Measurements from ENCODE around the gene PHF11.

The PHF11 gene

DNA sequence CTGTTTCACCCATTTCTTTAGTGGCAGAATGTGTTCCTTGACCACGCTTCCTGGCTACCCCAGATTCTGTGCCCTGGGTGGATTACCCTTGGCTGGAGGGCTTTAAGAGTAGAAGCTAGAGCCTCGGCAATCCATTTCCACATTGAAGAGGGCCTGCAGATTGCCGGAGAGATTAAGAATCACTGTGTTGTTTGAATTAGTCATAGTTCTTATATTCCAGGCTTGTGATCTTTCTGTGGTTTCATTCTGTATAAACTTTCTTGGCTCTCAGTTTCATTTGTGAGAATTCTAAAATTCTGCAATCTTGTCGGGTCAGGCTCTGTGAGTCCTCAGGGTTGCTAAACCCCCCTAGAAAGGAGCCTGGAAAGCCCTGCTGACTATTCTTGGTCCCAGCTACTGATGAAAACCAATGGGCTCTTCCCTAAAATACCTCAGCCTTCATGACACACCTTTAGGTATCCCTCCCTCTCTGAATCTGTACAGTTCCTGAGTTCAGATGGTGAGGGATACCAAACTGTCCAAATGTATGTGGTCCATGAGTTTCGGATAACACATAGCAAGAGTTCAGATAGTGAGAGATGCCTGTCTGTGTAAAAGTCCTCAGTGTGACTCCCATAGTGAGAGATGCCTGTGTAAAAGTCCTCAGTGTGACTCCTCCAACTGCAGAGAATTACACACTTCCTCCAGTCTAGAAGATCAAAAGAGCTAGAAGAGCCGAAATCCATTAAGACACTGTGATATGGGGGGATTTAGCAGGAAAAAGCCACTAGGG lies 4.3 kb downstream of the PHF11 start:
- no peak for DNase-seq

DNA sequence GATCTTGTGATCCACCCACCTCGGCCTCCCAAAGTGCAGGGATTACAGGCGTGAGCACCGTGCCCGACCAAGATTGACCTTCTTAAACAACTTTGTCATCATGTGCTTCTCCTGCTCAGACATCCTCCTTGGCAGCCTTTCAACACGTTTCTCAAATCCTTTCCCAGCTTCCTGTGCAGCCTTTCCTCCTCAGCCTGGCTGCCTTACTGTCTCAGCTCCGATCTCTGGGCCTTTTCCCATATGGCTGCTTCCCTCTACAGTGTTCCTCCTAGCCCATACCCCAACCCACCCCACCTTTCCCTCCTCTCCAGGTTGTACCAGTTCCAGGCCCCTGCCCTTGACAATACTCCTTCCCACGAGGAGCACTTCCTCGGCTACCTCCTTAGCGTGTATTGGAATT lies 7.2 kb downstream of the PHF11 start:
- DNase-seq, result no peak

DNA sequence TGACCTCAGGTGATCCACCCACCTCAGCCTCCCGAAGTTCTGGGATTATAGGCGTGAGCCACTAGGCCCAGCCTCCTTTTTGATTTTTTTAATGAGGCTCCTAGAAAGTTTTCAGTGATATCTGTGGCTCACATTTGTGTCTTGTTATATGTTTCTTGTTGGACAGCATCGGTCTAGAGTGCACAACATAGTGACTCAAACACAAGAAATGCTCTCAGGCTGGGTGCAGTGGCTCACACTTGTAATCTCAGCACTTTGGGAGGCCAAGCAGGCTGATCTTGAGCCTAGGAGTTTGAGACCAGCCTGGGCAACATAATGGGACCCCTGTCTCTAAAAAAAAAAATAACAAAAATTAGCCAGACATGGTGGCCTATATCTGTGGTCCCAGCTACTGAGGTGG lies 8.2 kb downstream of the PHF11 start:
- no peak for DNase-seq

DNA sequence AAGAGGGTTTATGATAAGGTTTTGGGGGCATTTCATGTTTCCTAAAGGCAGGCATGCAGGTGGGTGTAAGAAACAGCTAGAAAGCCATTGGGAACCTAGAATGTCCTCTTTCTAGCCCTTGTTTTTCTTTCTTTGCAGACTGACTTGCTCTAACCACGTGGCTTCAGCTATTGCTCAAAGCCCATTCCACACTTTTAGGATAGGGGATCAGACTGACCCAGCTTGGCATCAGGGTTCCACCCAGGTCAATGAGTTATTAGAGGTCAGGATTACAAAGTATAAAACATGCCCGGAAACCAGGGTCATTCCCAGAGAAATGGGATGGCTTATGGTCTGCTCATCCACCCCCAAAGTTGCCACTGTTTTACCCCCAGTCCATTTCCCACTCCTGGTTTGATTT lies 16.8 kb downstream of the PHF11 start:
- no peak for DNase-seq

DNA sequence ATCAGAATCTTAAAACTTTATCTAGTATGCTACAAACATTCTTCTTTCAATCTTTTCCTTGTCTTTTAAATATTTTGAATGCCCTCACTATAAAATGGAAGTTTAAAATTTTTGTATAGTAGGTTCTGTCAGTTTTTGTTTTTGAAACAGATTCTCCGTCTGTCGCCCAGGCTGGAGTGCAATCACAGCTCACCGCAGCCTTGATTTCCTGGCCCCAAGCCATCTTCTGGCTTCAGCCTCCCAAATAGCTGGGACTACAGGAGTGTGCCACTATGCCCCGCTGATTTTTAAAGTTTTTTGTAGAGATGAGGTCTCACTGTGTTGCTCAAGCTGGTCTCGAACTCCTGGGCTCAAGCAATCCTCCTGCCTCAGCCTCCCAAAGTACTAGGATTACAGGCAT lies 20.7 kb downstream of the PHF11 start:
- no peak for DNase-seq

DNA sequence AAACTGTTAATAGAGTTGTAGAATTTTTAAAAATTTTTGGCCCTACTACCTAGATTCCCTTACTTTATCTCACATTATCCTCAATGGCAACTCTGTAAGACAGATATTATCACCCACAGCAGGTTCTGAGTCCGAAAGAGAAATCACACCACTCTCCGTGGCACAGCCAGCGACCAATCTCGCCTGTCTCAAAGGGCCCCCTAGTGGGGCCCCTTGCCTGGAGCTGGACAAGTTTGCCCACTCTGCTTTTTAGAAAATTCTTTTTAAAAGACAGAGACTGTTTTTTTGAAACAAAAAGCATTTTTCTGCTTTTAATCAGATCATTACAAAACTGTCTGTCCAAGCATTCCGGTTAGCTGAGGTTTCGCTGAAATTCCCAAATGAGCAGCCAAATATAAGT lies 21.7 kb downstream of the PHF11 start:
- DNase-seq, result no peak

DNA sequence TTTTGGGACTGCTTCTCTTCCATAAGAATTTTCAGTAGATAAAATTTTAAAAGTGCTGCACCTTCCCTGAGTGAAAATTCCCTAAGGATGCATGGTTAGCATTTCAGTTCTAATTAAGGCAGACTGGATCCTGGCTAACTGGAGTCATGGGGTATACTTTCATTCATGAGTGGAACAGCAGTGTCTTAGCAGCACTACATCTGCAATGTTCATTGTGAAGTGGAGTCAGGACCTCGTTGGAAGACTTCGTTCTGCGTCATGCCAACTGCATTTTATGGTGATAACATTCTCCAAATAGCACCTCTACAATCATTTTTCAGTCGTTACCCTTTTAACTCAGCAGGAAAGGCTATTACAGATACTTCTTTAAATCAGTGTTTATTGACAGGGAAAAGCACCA lies 25.5 kb downstream of the PHF11 start:
- no peak for DNase-seq

DNA sequence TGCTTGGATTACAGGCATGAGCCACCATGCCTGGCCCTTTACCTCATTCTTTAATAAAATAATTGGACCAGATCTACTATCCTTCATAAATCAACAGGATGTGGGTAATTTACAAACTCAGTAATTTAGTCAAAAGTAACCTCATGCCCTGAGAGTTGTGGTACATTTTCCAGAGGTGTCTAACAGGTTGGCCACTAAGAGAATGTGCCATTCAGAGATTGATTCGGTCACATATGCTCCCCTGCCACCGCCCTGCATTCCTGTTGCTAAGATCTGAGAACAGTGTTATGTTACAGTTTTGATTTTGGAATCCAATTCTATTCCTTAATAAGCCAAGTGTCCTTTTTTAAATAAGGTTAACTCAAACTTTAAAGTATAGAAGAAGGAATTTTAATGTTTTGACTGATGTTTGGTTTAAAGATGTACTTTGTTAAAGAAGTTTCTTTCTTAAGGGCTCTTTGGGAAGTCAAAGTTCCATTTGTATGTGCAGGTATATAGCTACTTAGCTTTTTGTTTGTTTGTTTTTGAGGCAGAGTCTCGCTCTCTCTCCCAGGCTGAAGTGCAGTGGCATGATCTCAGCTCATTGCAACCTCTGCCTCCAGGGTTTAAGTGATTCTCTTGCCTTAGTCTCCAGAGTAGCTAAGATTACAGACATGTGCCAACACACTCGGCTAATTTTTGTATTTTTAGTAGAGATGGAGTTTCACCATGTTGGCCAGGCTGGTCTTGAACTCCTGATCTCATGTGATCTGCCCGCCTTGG lies 29.2 kb downstream of the PHF11 start:
- DNase-seq, result no peak

DNA sequence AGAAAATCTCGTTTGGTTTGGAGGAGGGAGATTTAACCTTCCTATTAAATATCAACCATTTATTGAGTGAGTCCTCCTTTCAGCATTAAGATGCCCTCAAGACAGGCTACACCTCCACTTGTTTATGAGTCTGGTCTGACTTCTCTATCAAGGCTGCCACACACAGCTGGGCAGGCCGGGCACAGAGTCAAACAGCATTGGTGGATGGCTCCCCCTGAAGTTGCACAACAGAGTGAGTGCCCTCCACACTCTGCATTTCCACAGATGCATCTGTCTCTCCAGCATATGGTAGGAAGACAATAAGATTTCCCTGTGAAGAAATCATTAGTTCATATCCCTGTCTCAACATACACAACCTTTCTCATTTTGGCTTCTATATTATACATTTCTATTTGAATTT lies 31.4 kb downstream of the PHF11 start:
- no peak for DNase-seq

DNA sequence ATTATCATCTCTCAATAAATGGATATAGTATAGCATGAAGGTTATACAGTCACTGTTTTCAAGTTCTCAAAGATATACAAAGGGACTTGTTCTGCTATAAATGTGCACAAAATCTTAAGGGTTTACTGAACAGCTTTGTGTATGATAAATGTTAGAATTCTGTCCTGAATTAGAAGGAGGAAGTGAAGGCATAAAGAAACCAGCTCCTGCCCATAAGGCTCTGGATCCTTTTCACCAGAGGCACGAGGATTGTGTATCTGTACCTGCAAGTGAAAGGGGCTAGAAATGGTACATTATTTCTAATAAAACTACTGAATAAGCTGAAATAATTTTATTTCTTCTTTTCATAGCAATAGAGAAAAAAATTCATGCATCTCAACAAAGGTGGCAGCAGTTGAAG lies 32.4 kb downstream of the PHF11 start:
- DNase-seq, result no peak

DNA sequence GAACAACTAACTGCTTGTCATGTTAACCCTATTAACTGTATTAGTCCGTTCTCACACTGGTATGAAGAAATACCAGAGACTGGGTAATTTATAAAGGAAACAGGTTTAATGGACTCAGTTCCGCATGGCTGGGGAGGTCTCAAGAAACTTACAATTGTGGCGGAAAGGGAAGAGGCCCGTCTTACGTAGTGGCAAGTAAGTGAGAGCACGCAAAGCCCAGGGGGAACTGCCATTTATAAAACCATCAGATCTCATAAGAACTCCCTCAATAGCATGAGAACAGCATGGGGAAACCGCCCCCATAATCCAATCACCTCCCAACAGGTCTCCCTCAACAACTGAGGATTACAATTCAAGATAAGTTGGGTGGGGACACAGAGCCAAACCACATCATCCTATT lies 34.7 kb downstream of the PHF11 start:
- no peak for DNase-seq

DNA sequence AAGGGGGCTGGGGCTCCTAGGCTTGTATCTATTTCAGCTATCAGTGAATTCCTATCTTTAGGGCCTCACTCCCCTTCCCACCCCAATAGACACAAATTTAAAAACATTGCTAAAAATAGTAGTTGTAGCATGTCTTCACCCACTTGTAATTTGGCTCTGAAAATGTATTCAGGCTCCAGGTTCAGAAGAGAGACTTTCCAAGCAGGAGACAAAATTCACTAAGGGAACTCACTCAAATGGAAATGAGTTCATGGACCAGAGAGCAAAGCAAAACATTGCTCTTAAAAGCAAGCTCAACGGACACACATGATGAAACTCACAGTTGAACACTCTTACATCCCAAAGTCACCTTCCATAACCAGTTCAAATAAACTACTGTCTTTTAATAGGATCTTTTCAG lies 36.8 kb downstream of the PHF11 start:
- no peak for DNase-seq

DNA sequence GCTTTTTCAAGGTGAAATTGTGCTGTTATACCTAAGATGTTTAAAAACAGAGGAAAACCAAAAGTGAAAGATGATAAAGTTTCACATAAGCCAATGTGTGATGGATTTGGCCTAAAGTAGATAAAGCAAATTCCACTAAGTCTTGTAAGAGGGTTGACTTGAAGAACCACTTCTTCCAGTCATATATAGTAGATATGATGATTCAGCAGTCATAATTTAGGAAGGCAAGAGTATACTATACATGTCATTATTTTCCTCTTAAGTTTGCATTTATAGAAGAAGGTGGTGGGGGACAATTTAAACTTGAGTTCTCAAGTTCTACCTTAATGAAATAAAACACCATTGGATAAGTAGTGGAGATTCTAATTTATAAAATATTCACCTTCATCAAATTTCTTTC lies 37.3 kb downstream of the PHF11 start:
- no peak for DNase-seq

DNA sequence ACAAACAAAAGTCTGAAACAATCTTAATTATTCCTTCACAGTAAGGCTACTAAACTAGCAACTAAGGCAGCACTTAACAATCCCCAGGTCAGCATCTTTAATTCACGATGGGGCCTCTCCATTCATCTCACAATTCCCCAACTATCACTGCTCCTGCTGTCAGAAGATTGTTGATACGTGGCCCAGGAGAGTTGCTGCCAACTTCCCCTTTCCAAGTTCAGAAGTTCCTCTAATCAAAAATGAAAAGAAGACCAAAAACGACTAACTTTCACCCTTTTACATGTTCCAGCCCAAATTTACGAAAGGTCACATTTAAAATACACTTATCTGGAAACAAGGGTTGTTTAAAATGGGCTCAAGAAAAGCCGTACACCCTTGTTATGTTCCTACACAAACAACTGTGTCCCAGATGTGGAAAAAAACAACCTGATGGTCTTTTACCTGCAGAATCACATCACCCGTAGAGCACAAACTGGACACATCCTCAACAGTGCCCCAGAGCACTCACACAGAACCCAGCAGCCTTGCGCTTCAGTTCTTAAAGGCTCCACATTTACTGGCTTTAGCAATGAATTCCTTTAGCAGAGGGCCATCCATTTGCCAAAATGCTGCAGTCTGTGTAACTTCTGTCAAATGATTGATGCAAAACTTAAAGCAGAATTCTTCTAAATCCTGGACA lies 38.0 kb downstream of the PHF11 start:
- DNase-seq, result no peak

DNA sequence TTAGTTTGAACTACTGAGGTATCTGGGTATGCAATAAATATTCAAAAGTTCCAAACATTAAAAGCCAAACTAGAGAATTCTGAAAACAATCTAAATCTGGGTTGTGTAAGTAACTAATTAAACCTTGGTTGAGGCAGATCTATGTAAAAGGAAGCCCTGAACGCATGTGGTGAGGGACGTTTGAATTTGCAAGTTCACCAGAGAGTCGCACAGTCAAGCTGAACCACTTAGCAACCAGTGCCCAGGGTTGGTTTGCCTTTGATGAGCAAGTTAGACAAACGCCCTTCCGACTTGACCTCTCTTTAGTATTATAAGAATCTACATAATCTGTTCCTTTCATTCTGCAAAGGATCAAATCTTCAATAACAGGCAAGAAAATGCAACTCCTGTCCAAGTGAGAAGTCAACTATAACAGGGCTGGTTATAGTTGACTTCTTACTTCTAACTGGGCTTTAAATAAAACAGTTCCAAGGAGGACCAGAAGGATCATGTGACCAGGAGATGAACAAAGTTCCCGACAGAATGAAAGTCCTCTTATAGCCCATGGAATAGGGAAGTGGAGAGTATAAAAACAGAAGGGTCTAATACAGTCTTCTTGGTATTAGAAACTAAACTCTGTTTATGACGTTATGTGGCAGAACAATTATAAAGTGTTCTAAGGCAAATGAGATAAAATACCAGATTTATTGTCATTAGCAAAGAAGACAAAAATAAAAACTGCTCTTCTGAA lies 40.6 kb downstream of the PHF11 start:
- no peak for DNase-seq

DNA sequence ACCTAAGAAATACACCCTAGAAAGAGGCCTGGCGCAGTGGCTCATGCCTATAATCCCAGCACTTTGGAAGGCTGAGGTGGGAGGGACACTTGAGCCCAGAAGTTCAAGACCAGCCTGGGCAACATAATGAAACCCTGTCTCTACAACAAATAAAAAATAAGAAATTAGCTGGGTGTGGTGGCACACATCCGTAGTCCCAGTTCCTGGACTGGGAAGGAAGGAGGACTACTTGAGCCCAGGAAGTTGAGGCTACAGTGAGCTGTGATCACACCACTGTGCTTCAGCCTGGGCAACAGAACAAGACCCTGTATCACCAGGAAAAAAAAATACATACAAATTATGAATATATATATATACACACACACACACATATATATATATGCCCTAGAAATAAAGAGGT lies 42.7 kb downstream of the PHF11 start:
- no peak for DNase-seq

DNA sequence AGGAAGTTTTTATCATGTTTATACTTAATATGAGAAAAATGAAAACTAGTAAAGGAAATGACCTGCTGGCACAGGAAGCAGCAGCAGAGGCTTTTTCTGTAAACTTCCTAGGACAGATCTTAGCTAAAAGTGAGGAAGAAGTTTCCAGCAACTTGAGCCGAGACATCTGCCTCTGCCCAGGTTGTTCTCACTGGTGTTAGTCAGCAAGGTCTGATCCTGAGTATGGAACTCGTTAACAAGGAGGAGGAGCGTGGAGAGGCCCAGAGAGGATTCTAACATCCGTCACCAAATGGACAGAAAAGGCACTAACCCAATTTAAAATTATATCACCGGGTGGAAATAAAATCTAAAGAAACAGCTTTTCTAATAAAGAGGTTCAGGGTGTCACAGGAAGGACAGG lies 43.6 kb downstream of the PHF11 start:
- DNase-seq, result no peak

DNA sequence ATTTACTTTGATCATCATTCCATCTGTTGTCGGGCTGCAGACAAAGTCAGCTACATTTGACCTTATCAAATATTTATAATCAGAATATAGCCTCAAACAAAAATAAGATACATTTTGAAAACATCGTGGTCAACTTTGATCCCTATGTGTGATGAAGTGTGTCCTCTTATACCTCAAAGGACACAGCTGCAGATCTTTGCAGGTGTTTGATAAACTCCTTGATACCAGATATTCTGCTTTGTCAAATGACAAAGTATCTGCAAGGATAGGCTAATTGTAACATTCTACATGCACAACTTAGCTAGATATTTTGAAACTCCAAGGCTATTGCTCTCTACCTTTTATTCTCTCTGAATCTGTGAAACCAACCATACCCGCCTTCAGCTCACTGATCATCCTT lies 44.0 kb downstream of the PHF11 start:
- DNase-seq, result no peak

DNA sequence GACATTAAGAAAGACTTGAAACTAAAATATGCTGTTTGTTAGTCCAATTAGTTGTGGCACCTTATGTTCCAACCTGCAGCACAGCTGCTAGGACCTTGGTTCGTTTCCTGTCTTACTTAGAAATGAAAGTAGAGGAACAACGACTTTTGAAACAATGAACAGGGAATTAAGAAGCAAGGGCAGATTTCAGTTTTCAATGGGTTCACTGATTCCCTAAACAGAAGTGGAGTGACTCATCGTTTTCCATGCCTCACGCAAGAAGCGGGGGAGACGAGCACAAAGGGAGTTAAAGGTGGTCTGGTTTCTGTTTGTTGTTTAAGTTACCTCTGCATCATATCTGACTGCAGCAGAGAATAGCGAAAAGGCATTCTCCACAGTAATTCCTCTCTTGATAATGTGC lies 44.8 kb downstream of the PHF11 start:
- no peak for DNase-seq

DNA sequence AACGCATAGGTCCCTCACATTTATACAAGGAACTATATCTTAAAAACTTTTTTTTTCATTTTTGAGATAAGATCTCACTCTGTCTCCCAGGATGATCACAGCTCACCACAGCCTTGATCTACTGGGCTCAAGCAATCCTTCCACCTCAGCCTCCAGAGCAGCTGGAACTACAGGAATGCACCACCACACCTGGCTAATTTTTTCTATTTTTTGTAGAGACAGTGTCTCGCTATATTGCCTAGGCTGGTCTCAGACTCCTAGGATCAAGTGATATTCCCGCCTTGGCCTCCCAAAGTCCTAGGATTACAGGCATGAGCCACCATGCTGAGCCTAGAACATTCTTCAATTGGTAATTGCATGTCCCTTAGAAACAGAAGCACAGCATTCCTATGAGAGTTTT lies 47.9 kb downstream of the PHF11 start:
- DNase-seq, result no peak

DNA sequence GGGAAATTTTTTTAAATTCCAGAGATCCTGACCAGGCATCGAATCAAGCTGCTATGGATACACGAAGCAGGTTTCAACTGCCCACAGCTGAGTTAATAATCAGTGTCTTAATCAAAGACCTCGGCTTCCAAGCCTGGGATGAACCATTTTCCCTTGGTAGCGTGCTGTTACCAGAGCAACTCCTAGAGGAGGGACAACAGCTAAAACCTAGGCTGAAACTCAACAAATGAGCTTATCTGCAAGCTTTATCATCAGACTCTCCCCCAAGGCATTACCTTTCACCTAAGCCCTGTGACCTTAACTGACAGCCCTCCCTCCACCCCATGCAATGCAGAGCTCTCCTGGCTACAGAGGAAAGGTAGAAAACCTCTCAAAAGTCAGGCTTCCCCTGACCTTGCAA lies 49.9 kb downstream of the PHF11 start:
- DNase-seq, result no peak

DNA sequence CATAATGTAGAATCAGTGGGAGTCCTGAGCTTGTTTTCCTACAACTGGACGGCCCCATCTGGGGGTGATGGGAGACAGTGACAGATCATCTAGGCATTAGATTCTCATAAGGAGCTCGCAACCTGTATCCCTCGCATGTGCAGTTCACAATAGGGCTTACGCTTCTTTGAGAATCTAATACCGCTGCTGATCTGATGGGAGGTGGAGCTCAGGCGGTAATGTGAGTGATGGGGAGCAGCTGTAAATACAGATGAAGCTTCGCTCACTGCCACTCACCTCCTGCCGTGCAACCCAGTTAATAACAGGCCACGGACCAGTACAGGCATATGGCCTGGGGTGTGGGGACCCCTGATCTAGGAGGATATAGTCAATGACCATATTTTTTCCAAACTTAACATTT lies 50.8 kb downstream of the PHF11 start:
- no peak for DNase-seq

DNA sequence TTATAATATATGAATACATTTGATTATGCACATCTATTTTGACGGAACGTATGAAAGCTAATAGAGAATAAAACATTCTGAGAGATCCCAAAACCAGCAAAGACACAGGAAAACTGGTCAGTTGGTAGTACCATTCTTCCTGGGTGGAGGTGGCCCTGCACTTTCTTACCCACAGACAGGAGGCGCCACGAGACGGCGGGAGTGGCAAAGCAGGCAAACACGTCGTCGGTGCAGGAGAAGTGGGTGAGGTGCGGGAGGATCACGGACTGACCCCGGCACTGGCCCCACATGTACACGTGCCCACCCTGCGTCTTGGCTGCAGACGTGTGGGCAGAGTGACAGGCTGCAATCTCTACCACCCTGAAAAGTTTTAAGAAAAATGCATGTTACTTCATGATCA lies 53.5 kb downstream of the PHF11 start:
- no peak for DNase-seq

Measured in T-helper 9 cell (primary cell).